CD4-positive, alpha-beta T cell treated with Interleukin-6 at 100 ng/mL for 8 hours (primary cell): ENCODE results near the gene PSTK.

Source experiments
- DNase-seq: peaks from one replicate; pipeline ENCODE4 v3.0.0-alpha.2; 2020; ENCODE audit warnings: mixed read lengths, low spot score

PSTK gene

GRCh38 chr10:122980209-122981065 is at the start of gene PSTK:
Gene PSTK, plus strand, starts transcription at chr10:122980401. Its CDS starts 79 bp downstream, at chr10:122980480.
- DNase-seq: peak; percentile 90

GRCh38 chr10:122931088-122931906 is 48.9 kb upstream of the PSTK start:
- no peak for DNase-seq

- no peak for DNase-seq
Measured at GRCh38 chr10:122939133-122939855, 40.9 kb upstream of the PSTK start.

GRCh38 chr10:122939856-122940543 is 40.2 kb upstream of the PSTK start:
- DNase-seq: no peak

GRCh38 chr10:122949296-122949695 is 30.9 kb upstream of the PSTK start:
- DNase-seq: no peak

- peak; percentile 99 for DNase-seq
Measured at GRCh38 chr10:122953902-122954730, 26.1 kb upstream of the PSTK start, which contains the start of gene C10orf88. Gene C10orf88, minus strand, starts transcription at chr10:122954227. Its CDS starts 49 bp downstream, at chr10:122954178.

GRCh38 chr10:122954731-122955050 is 25.5 kb upstream of the PSTK start:
- DNase-seq: no peak

- no peak for DNase-seq
Measured at GRCh38 chr10:122955892-122956291, 24.3 kb upstream of the PSTK start.

GRCh38 chr10:122957474-122957873 is 22.7 kb upstream of the PSTK start:
- no peak for DNase-seq

GRCh38 chr10:122962405-122962804 is 17.8 kb upstream of the PSTK start:
- no peak for DNase-seq

GRCh38 chr10:122966879-122967278 is 13.3 kb upstream of the PSTK start:
- no peak for DNase-seq

- no peak for DNase-seq
Measured at GRCh38 chr10:122968698-122969097, 11.5 kb upstream of the PSTK start.

- DNase-seq: no peak
Measured at GRCh38 chr10:122974023-122974422, 6.2 kb upstream of the PSTK start.

GRCh38 chr10:122974543-122975064 is 5.6 kb upstream of the PSTK start:
- DNase-seq: no peak

GRCh38 chr10:122981066-122981464 is 864 bp downstream of the PSTK start:
- no peak for DNase-seq

- no peak for DNase-seq
Measured at GRCh38 chr10:122983898-122984297, 3.7 kb downstream of the PSTK start.

- no peak for DNase-seq
Measured at GRCh38 chr10:122984708-122985107, 4.5 kb downstream of the PSTK start.

- no peak for DNase-seq
Measured at GRCh38 chr10:122986335-122986734, 6.1 kb downstream of the PSTK start.

- no peak for DNase-seq
Measured at GRCh38 chr10:122988501-122988900, 8.3 kb downstream of the PSTK start.

GRCh38 chr10:122990278-122990677 is 10.1 kb downstream of the PSTK start:
- DNase-seq: no peak
